K562 (cell line): ENCODE data around the gene TRAPPC12.

Source experiments
- CTCF ChIP-seq, 3 experiments: IDR thresholded peaks in 2 of 3; conservative IDR thresholded peaks in 1 of 3; 2 replicates each; pipeline ENCODE4 v1.5.1; 2011 to 2012; ENCODE audit warnings: low read length in 3 of 3, mild to moderate bottlenecking in 3 of 3, control low read depth in 2 of 3, improper control_type of control experiment in 1 of 3, inconsistent platforms in 1 of 3, low read depth in 1 of 3, mixed read lengths in 1 of 3, moderate library complexity in 1 of 3; ENCODE audit not compliant: insufficient read depth in 2 of 3
- E2F5 ChIP-seq: sonication (generic); formaldehyde crosslinking; IDR thresholded peaks from 2 replicates; pipeline ENCODE4 v1.8.0; 2022; ENCODE audit warnings: mild to moderate bottlenecking, missing genetic modification reagents
- HMG20A ChIP-seq: fragments of 450-650 bp; formaldehyde crosslinking; conservative IDR thresholded peaks from 2 replicates; pipeline ENCODE4 v1.4.0; 2020; ENCODE audit warnings: mild to moderate bottlenecking, mixed read lengths
- JUND ChIP-seq, 2 experiments: IDR thresholded peaks; 2 replicates in 1 of 2; 3 replicates in 1 of 2; pipeline ENCODE4 v1.6.1; 2011; ENCODE audit warnings: borderline replicate concordance in 2 of 2, low read depth in 2 of 2, low read length in 2 of 2, improper control_type of control experiment in 1 of 2, missing biosample characterization in 1 of 2, missing genetic modification characterization in 1 of 2, missing genetic modification reagents in 1 of 2
- KDM5B ChIP-seq: fragments of 200-600 bp; sonication (generic); IDR thresholded peaks from 2 replicates; pipeline ENCODE4 v1.6.1; 2012; ENCODE audit warnings: low read depth, mild to moderate bottlenecking, moderate library complexity, low read length, control low read depth, inconsistent platforms; ENCODE audit not compliant: insufficient replicate concordance
- NR3C1 ChIP-seq: sonication (generic); formaldehyde crosslinking; IDR thresholded peaks from 2 replicates; pipeline ENCODE4 v1.8.1; 2022; ENCODE audit warnings: missing genetic modification reagents
- ZBTB40 ChIP-seq, 2 experiments: fragments of 450-650 bp in 1 of 2; sonication (generic) in 1 of 2; formaldehyde crosslinking in 1 of 2; IDR thresholded peaks; 2 replicates each; pipeline versions ENCODE4 v1.7.1 to v1.9.0; 2016 to 2022; ENCODE audit warnings: inconsistent platforms in 1 of 2, mild to moderate bottlenecking in 1 of 2, missing genetic modification reagents in 1 of 2
- ZNF398 ChIP-seq: fragments of 250-450 bp; sonication (Bioruptor Pico); IDR thresholded peaks from 2 replicates; pipeline ENCODE4 v1.8.0; 2021; ENCODE audit warnings: moderate library complexity, mild to moderate bottlenecking, inconsistent platforms

GRCh38 chr2:3445891-3446290 lies 66.4 kb downstream of the TRAPPC12 start:
- TF ChIP-seq ZBTB40 (IDR thresholded peaks at IDR 0.05): no peak
- no peak for TF ChIP-seq ZBTB40 (CRISPR knock-in tag; IDR thresholded peaks at IDR 0.05)
- TF ChIP-seq JUND (IDR thresholded peaks at IDR 0.05; ENCODE audit: borderline replicate concordance, low read depth, low read length): no peak
- TF ChIP-seq JUND (tag; IDR thresholded peaks at IDR 0.05; ENCODE audit: borderline replicate concordance, low read depth, low read length): no peak
- TF ChIP-seq ZNF398: no peak
- no peak for TF ChIP-seq CTCF (IDR thresholded peaks at IDR 0.05 in 2 of 3, conservative IDR thresholded peaks at IDR 0.05 in 1 of 3; ENCODE audit: insufficient read depth in 2 of 3, low read depth in 1 of 3, low read length in 3 of 3)
- TF ChIP-seq HMG20A: no peak
- no peak for TF ChIP-seq NR3C1
- no peak for TF ChIP-seq KDM5B
- TF ChIP-seq E2F5 (CRISPR knock-in tag): no peak
